Liver (tissue), 9 donors: ENCODE measurements around the gene IFIH1. TPM values are rescaled to one million over a fixed set of nuclear protein-coding genes. Genes with fewer than 3 reads are reported as not detected.

Experiments used
- DNase-seq: peaks from one replicate; pipeline ENCODE4 v3.0.0-alpha.2; 2017; ENCODE audit warnings: low spot score
- H3K27ac ChIP-seq, 2 donors: one replicate each; pipeline ENCODE4 v1.7.0; 2013; ENCODE audit warnings: inconsistent platforms in 2 of 2, low read length in 2 of 2, control low read depth in 1 of 2, low read depth in 1 of 2, mild to moderate bottlenecking in 1 of 2
- H3K27me3 ChIP-seq, 4 donors: one replicate each; pipeline versions ENCODE4 v1.6.1 to v1.7.0; 2013; ENCODE audit warnings: low read length in 3 of 4, inconsistent platforms in 1 of 4, mild to moderate bottlenecking in 1 of 4, moderate library complexity in 1 of 4; ENCODE audit not compliant: control insufficient read depth in 4 of 4, insufficient read depth in 4 of 4
- H3K36me3 ChIP-seq, 4 donors: one replicate each; pipeline versions ENCODE4 v1.6.1 to v1.7.0; 2013; ENCODE audit warnings: low read length in 3 of 4, mild to moderate bottlenecking in 3 of 4, low read depth in 1 of 4, moderate library complexity in 1 of 4; ENCODE audit not compliant: control insufficient read depth in 4 of 4, insufficient read depth in 3 of 4
- H3K4me1 ChIP-seq, 4 donors: one replicate each; pipeline versions ENCODE4 v1.6.1 to v1.7.0; 2013; ENCODE audit warnings: low read length in 3 of 4, mild to moderate bottlenecking in 3 of 4, moderate library complexity in 1 of 4; ENCODE audit not compliant: control insufficient read depth in 4 of 4, insufficient read depth in 4 of 4
- H3K4me3 ChIP-seq, 3 donors: one replicate each; pipeline versions ENCODE4 v1.6.1 to v1.7.0; 2013; ENCODE audit warnings: low read length in 3 of 3, control low read depth in 1 of 3, low read depth in 1 of 3, mild to moderate bottlenecking in 1 of 3
- H3K9ac ChIP-seq, 2 donors: one replicate each; pipeline ENCODE4 v1.7.0; 2013; ENCODE audit warnings: low read length in 2 of 2, mild to moderate bottlenecking in 2 of 2, moderate library complexity in 2 of 2, control low read depth in 1 of 2, low read depth in 1 of 2
- H3K9me3 ChIP-seq, 4 donors: one replicate each; pipeline versions ENCODE4 v1.6.1 to v1.7.0; 2013; ENCODE audit warnings: low read length in 3 of 4; ENCODE audit not compliant: control insufficient read depth in 4 of 4
- FOXA1 ChIP-seq: IDR thresholded peaks from 2 replicates; pipeline ENCODE4 v1.6.1; 2016; ENCODE audit warnings: antibody characterized with exemption
- FOXA2 ChIP-seq: IDR thresholded peaks from 2 replicates; pipeline ENCODE4 v1.6.1; 2016; ENCODE audit warnings: antibody characterized with exemption
- GABPA ChIP-seq, 2 donors: IDR thresholded peaks in 1 of 2; conservative IDR thresholded peaks in 1 of 2; 2 replicates each; pipeline ENCODE4 v1.6.1; 2016; ENCODE audit warnings: antibody characterized with exemption in 2 of 2, mild to moderate bottlenecking in 1 of 2, moderate library complexity in 1 of 2
- HNF4G ChIP-seq: IDR thresholded peaks from 2 replicates; pipeline ENCODE4 v1.6.1; 2016; ENCODE audit warnings: antibody characterized with exemption
- NR2F2 ChIP-seq: IDR thresholded peaks from 2 replicates; pipeline ENCODE4 v1.6.1; 2016; ENCODE audit warnings: antibody characterized with exemption
- RAD21 ChIP-seq, 2 donors: IDR thresholded peaks; 2 replicates each; pipeline ENCODE4 v1.6.1; 2016; ENCODE audit warnings: antibody characterized with exemption in 2 of 2, mild to moderate bottlenecking in 2 of 2
- REST ChIP-seq: IDR thresholded peaks from 2 replicates; pipeline ENCODE4 v1.6.1; 2016; ENCODE audit warnings: antibody characterized with exemption, mild to moderate bottlenecking
- RXRA ChIP-seq, 2 donors: IDR thresholded peaks; 2 replicates each; pipeline ENCODE4 v1.6.1; 2017 to 2018; ENCODE audit warnings: antibody characterized with exemption in 2 of 2, mild to moderate bottlenecking in 1 of 2
- SP1 ChIP-seq: IDR thresholded peaks from 2 replicates; pipeline ENCODE4 v1.6.1; 2018; ENCODE audit warnings: antibody characterized with exemption, mild to moderate bottlenecking
- TAF1 ChIP-seq: conservative IDR thresholded peaks from 2 replicates; pipeline ENCODE4 v1.6.1; 2016; ENCODE audit warnings: antibody characterized with exemption, mild to moderate bottlenecking
- WGBS: extraction: QIAGEN DNeasy Blood & Tissue Kit; methylation state at CpG from one replicate; pipeline ENCODE4 v1.1.7; 2013; 5-methylcytosine and 5-hydroxymethylcytosine counted together
- polyA plus RNA-seq, 2 donors: library from polyadenylated mRNA; stranded (reverse) in 1 of 2; unstranded in 1 of 2; fragments of 200-250 nt in 1 of 2; fragments of >200 nt in 1 of 2; fragmentation: Nextera tagmentation in 1 of 2; extraction: Ambion mirVana in 1 of 2; gene quantifications; one replicate each; pipeline versions ENCODE4 v1.2.1 to v1.2.3, GENCODE V29; 2013 to 2015
- total RNA-seq, 2 donors: library from RNA; depleted of rRNA; stranded (reverse); fragments of >200 nt; gene quantifications; one replicate each; pipeline ENCODE4 v1.2.3, GENCODE V29; 2014
- TF ChIP-seq, protein P1 (sequence below): IDR thresholded peaks from 2 replicates; pipeline ENCODE4 v1.6.1; 2016; ENCODE audit warnings: antibody characterized with exemption
- TF ChIP-seq, protein P2 (sequence below): IDR thresholded peaks from 2 replicates; pipeline ENCODE4 v1.6.1; 2016; ENCODE audit warnings: antibody characterized with exemption
- TF ChIP-seq, protein P3 (sequence below): fragments of 150-350 bp; IDR thresholded peaks from 2 replicates; pipeline ENCODE4 v1.5.1; 2017; ENCODE audit warnings: improper control_type of control experiment, low read depth, low read length; ENCODE audit not compliant: missing input control
- TF ChIP-seq, protein P4 (sequence below): IDR thresholded peaks from 2 replicates; pipeline ENCODE4 v1.6.1; 2016; ENCODE audit warnings: antibody characterized with exemption
- donor health status: healthy.
- donor health status: healthy.
- donor health status: healthy.
- donor health status: healthy.
- donor health status: healthy.

Gene IFIH1
- total and polyA plus RNA-seq, 4 donors, result 5.5 to 13.2 (median 7.9) TPM

GRCh38 chr2:162234620-162235462 lies 83.6 kb downstream of the IFIH1 start:
- no peak for DNase-seq
- 93% methylated on average over 38 of the region's 38 CpGs for WGBS
- H3K4me1 ChIP-seq, result no peaks in the 10 kb centered on the region
- H3K9me3 ChIP-seq, result no peaks in the 10 kb centered on the region
- no peak overlapping the region for H3K4me3 ChIP-seq
- H3K9ac ChIP-seq, result no peak overlapping the region
- TF ChIP-seq FOXA1, result no peak
- no peak for TF ChIP-seq FOXA2
- TF ChIP-seq RXRA (IDR thresholded peaks at IDR 0.05), result no peak
- TF ChIP-seq, protein P1, sequence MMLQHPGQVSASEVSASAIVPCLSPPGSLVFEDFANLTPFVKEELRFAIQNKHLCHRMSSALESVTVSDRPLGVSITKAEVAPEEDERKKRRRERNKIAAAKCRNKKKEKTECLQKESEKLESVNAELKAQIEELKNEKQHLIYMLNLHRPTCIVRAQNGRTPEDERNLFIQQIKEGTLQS, result no peak
- no peak for TF ChIP-seq SP1
- TF ChIP-seq, protein P2, sequence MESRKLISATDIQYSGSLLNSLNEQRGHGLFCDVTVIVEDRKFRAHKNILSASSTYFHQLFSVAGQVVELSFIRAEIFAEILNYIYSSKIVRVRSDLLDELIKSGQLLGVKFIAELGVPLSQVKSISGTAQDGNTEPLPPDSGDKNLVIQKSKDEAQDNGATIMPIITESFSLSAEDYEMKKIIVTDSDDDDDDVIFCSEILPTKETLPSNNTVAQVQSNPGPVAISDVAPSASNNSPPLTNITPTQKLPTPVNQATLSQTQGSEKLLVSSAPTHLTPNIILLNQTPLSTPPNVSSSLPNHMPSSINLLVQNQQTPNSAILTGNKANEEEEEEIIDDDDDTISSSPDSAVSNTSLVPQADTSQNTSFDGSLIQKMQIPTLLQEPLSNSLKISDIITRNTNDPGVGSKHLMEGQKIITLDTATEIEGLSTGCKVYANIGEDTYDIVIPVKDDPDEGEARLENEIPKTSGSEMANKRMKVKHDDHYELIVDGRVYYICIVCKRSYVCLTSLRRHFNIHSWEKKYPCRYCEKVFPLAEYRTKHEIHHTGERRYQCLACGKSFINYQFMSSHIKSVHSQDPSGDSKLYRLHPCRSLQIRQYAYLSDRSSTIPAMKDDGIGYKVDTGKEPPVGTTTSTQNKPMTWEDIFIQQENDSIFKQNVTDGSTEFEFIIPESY, result no peak
- no peak for TF ChIP-seq NR2F2
- TF ChIP-seq HNF4G, result no peak
- TF ChIP-seq RAD21 (IDR thresholded peaks at IDR 0.05), result no peak
- no peak for TF ChIP-seq REST
- TF ChIP-seq, protein P3, sequence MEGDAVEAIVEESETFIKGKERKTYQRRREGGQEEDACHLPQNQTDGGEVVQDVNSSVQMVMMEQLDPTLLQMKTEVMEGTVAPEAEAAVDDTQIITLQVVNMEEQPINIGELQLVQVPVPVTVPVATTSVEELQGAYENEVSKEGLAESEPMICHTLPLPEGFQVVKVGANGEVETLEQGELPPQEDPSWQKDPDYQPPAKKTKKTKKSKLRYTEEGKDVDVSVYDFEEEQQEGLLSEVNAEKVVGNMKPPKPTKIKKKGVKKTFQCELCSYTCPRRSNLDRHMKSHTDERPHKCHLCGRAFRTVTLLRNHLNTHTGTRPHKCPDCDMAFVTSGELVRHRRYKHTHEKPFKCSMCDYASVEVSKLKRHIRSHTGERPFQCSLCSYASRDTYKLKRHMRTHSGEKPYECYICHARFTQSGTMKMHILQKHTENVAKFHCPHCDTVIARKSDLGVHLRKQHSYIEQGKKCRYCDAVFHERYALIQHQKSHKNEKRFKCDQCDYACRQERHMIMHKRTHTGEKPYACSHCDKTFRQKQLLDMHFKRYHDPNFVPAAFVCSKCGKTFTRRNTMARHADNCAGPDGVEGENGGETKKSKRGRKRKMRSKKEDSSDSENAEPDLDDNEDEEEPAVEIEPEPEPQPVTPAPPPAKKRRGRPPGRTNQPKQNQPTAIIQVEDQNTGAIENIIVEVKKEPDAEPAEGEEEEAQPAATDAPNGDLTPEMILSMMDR, result no peak
- no peaks in the 10 kb centered on the region for H3K36me3 ChIP-seq
- H3K27me3 ChIP-seq, result no peaks in the 10 kb centered on the region
- no peak overlapping the region for H3K27ac ChIP-seq

DNA sequence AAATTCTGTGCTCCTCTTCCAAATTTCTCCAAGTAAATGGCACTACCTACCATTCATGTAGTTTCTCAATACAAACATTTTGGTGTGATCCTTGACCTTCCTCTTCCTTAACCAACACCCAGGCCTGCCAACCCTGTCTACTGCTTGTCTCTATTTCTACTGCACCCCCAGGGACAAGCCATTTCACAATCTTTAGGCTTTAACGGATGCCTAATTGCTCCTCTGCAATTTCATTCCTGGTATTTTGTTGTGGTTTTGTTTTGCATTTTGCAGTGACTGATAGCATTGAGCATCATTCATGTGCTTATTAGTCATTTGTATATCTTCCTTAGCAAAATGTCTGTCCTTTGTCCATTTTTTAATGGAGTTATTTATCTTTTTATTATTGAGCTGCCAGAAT lies 85.3 kb downstream of the IFIH1 start:
- Histone ChIP-seq H3K9ac (no peak overlapping the region), H3K9me3 (no peaks in the 10 kb centered on the region), H3K27ac (no peak overlapping the region), H3K4me3 (no peak overlapping the region), H3K36me3 (no peaks in the 10 kb centered on the region), H3K4me1 (no peaks in the 10 kb centered on the region), H3K27me3 (no peaks in the 10 kb centered on the region)
- DNase-seq, result no peak
- 51% methylated on average over 1 of the region's 1 CpG for WGBS
- TF ChIP-seq FOXA2, result no peak
- TF ChIP-seq, protein P4, sequence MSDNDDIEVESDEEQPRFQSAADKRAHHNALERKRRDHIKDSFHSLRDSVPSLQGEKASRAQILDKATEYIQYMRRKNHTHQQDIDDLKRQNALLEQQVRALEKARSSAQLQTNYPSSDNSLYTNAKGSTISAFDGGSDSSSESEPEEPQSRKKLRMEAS, result no peak
- no peak for TF ChIP-seq GABPA (IDR thresholded peaks at IDR 0.05 in 1 of 2, conservative IDR thresholded peaks at IDR 0.05 in 1 of 2)
- TF ChIP-seq TAF1, result no peak
- no peak for TF ChIP-seq RAD21 (IDR thresholded peaks at IDR 0.05)
